ENCODE measurements around the gene HHIPL1. TPM values are rescaled to one million over a fixed set of nuclear protein-coding genes. Genes with fewer than 3 reads are reported as not detected.

HHIPL1 gene
- total RNA-seq, result under 1 TPM; 0.35 to 0.42 TPM
- not detected for polyA plus RNA-seq

DNA sequence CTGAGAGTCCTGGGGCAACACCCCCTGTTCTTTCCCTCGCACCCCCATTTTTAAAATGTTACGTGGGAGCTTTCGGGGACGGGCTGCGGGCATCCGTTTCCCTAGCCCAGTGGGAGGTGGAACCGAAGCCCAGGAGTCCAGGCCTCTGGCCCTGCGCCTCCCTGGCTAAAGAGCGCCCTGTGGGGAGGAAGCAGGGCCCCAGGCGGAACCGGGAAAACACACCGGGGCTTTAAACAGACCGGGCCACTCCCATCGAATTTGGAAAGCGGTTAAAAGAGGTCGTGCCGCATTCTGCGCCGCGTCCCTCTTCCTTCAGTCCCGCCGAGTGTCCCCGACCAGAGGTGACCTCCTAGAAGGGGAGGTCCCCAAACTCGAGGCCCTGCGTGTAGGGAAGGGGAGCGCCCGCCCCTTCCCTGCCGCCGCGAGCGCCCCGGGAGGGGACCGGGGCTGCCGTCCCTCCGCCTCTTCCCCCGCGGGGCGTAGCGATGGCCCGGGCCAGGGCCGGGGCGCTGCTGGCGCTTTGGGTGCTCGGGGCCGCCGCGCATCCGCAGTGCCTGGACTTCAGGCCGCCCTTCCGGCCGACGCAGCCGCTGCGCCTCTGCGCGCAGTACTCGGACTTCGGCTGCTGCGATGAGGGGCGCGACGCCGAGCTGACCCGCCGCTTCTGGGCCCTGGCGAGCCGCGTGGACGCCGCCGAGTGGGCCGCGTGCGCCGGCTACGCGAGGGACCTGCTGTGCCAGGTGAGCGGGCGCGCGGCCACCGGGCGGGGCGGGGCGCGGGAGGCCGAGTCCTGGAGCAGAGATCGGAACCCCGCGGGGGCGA is at the start of gene HHIPL1:
HHIPL1 (plus strand) TSS at position 407 of the 822 bp plus-strand sequence; CDS start at position 486, 79 bp downstream.
- POLR2A ChIA-PET (ENCODE audit: partially characterized antibody), result no interaction called here
- DNase-seq, result no peak
- Histone ChIP-seq H3K9me3 (ENCODE audit: control insufficient read depth in 1 of 2, low read length in 2 of 2) (no peaks in the 10 kb centered on the region), H3K4me3 (ENCODE audit: low read length in 2 of 2) (no peak within 1 kb of the TSS), H3K4me1 (ENCODE audit: insufficient read depth, low read length) (no peaks in the 10 kb centered on the region), H3K27me3 (ENCODE audit: insufficient read depth, low read length) (peaks cover 5% of the 10 kb centered on the region), H3K36me3 (ENCODE audit: insufficient read depth, low read length) (no peaks in the 10 kb centered on the region), H3K27ac (ENCODE audit: low read depth, low read length) (no peak within 1 kb of the TSS)
- intact Hi-C loops (cut with micrococcal nuclease), result no loop called here
- CTCF ChIA-PET (ENCODE audit: partially characterized antibody), result no interaction called here
- peaks cover 12 to 22% of the 10 kb centered on the region in 2 donors for H3K27me3 Mint-ChIP-seq
- H3K36me3 Mint-ChIP-seq, result no peaks in the 10 kb centered on the region
- H3K9me3 Mint-ChIP-seq, result no peaks in the 10 kb centered on the region
- H3K27ac Mint-ChIP-seq, result no peak within 1 kb of the TSS
- H3K4me1 Mint-ChIP-seq, result peaks cover 0 to 5% (median 2%) of the 10 kb centered on the region in 4 donors
- peak within 1 kb of the TSS in 5 of 8 donors; percentile 30 to 64 (median 50) for H3K4me3 Mint-ChIP-seq

- no peaks in the 10 kb centered on the region for H3K27me3 ChIP-seq (ENCODE audit: insufficient read depth, low read length)
- intact Hi-C loops (cut with micrococcal nuclease), result no loop called here
Measured at GRCh38 chr14:99595524-99595923, 49.4 kb upstream of the HHIPL1 start.

GRCh38 chr14:99596071-99596627 is 48.8 kb upstream of the HHIPL1 start:
- Mint-ChIP-seq H3K27ac (peak overlapping the region in 6 of 7 donors; percentile 13 to 75 (median 66)), H3K36me3 (no peaks in the 10 kb centered on the region), H3K4me3 (peak overlapping the region in 5 of 8 donors; percentile 8 to 79 (median 38)), H3K27me3 (no peaks in the 10 kb centered on the region), H3K9me3 (no peaks in the 10 kb centered on the region), H3K4me1 (peaks cover 15 to 52% (median 30%) of the 10 kb centered on the region in 4 donors)
- H3K27me3 ChIP-seq (ENCODE audit: insufficient read depth, low read length), result no peaks in the 10 kb centered on the region
- H3K9me3 ChIP-seq (ENCODE audit: control insufficient read depth in 1 of 2, low read length in 2 of 2), result no peaks in the 10 kb centered on the region
- CTCF ChIA-PET (ENCODE audit: partially characterized antibody), result no interaction called here
- intact Hi-C loops (cut with micrococcal nuclease), result no loop called here
- H3K36me3 ChIP-seq (ENCODE audit: insufficient read depth, low read length), result no peaks in the 10 kb centered on the region
- no peak overlapping the region for H3K27ac ChIP-seq (ENCODE audit: low read depth, low read length)
- no peak for DNase-seq
- peaks cover 31% of the 10 kb centered on the region for H3K4me1 ChIP-seq (ENCODE audit: insufficient read depth, low read length)
- POLR2A ChIA-PET (ENCODE audit: partially characterized antibody), result interaction anchor here (2.7 kb wide), 1 partner anchor 8 kb away, joined by 40 read pairs; the partner anchor contains the start of gene CCDC85C
- H3K4me3 ChIP-seq (ENCODE audit: low read length in 2 of 2), result no peak overlapping the region

More at GRCh38 chr14:99595524-99595923, 49.4 kb upstream of the HHIPL1 start:
- H3K9me3 Mint-ChIP-seq, result no peaks in the 10 kb centered on the region
- H3K4me3 ChIP-seq (ENCODE audit: low read length in 2 of 2), result no peak overlapping the region
- peak overlapping the region; percentile 10 for H3K27ac ChIP-seq (ENCODE audit: low read depth, low read length)
- H3K36me3 ChIP-seq (ENCODE audit: insufficient read depth, low read length), result no peaks in the 10 kb centered on the region
- no peaks in the 10 kb centered on the region for H3K36me3 Mint-ChIP-seq
- no peaks in the 10 kb centered on the region for H3K27me3 Mint-ChIP-seq
- peaks cover 25% of the 10 kb centered on the region for H3K4me1 ChIP-seq (ENCODE audit: insufficient read depth, low read length)
- peaks cover 13 to 46% (median 27%) of the 10 kb centered on the region in 4 donors for H3K4me1 Mint-ChIP-seq
- ChIA-PET CTCF (ENCODE audit: partially characterized antibody) (interaction anchor here (0.8 kb wide), 1 partner anchor 8 kb away, joined by 3 read pairs; the partner anchor contains the start of gene CCDC85C), POLR2A (ENCODE audit: partially characterized antibody) (interaction anchor here (1.9 to 2.7 kb wide), 2 partner anchors 9 to 114 kb away, joined by 8 to 40 read pairs; partner anchors contain the start of genes CCDC85C, CCNK and SETD3)
- H3K9me3 ChIP-seq (ENCODE audit: control insufficient read depth in 1 of 2, low read length in 2 of 2), result no peaks in the 10 kb centered on the region
- H3K4me3 Mint-ChIP-seq, result peak overlapping the region; percentile 77 to 92 (median 82)
- no peak for DNase-seq
- peak overlapping the region; percentile 13 to 96 (median 89) for H3K27ac Mint-ChIP-seq

- H3K27ac ChIP-seq (ENCODE audit: low read depth, low read length), result no peak overlapping the region
- ChIA-PET CTCF (ENCODE audit: partially characterized antibody) (no interaction called here), POLR2A (ENCODE audit: partially characterized antibody) (no interaction called here)
- no peaks in the 10 kb centered on the region for H3K9me3 ChIP-seq (ENCODE audit: control insufficient read depth in 1 of 2, low read length in 2 of 2)
- no peak for DNase-seq
- Mint-ChIP-seq H3K9me3 (no peaks in the 10 kb centered on the region), H3K4me3 (no peak overlapping the region), H3K36me3 (no peaks in the 10 kb centered on the region), H3K27ac (peak overlapping the region in 3 of 7 donors; percentile 7 to 75 (median 64)), H3K4me1 (peaks cover 20 to 58% (median 35%) of the 10 kb centered on the region in 4 donors), H3K27me3 (no peaks in the 10 kb centered on the region)
- no peak overlapping the region for H3K4me3 ChIP-seq (ENCODE audit: low read length in 2 of 2)
- H3K27me3 ChIP-seq (ENCODE audit: insufficient read depth, low read length), result no peaks in the 10 kb centered on the region
- intact Hi-C loops (cut with micrococcal nuclease), result no loop called here
- H3K36me3 ChIP-seq (ENCODE audit: insufficient read depth, low read length), result no peaks in the 10 kb centered on the region
- peaks cover 38% of the 10 kb centered on the region for H3K4me1 ChIP-seq (ENCODE audit: insufficient read depth, low read length)
Measured at GRCh38 chr14:99596772-99597171, 48.2 kb upstream of the HHIPL1 start.

DNA sequence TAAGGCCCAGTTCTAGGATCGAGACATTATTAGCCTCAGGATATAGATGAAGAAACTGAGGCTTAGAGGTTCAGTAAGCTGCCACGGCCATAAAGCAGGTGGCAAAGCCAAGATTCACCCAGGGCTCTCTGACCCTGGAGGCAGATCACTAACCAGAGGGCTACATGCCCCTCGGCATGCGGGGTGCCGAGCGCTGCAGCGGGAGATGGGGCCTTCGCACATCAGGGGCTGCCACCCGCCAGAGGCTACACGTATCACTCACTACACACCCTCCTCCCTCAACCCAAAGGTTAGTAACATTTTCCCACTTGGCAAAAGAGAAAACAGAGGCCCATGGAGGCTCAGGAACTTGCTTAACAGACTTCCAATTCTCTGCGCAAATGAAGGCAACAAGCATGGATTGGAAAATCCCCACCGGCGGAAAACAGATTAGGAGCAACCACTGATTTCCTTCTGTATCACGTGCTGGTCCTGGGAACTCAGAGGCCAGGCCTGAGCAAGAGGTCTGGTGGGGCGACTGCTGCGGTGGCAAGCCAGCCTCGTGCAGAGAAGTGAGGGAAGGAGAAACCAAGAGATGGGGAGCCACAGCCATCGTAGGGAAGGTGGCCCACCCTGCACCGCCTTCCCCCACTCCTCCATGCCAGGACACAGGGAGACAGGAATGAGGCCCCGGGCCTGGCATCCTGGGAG is 46.9 kb upstream of the HHIPL1 start:
- Mint-ChIP-seq H3K4me3 (no peak overlapping the region), H3K27me3 (no peaks in the 10 kb centered on the region), H3K27ac (peak overlapping the region in 1 of 7 donors; percentile 68), H3K9me3 (no peaks in the 10 kb centered on the region), H3K4me1 (peaks cover 27 to 61% (median 46%) of the 10 kb centered on the region in 4 donors), H3K36me3 (no peaks in the 10 kb centered on the region)
- POLR2A ChIA-PET (ENCODE audit: partially characterized antibody), result no interaction called here
- DNase-seq, result no peak
- intact Hi-C loops (cut with micrococcal nuclease), result no loop called here
- no peak overlapping the region for H3K4me3 ChIP-seq (ENCODE audit: low read length in 2 of 2)
- no peaks in the 10 kb centered on the region for H3K27me3 ChIP-seq (ENCODE audit: insufficient read depth, low read length)
- H3K9me3 ChIP-seq (ENCODE audit: control insufficient read depth in 1 of 2, low read length in 2 of 2), result no peaks in the 10 kb centered on the region
- CTCF ChIA-PET (ENCODE audit: partially characterized antibody), result no interaction called here
- H3K36me3 ChIP-seq (ENCODE audit: insufficient read depth, low read length), result no peaks in the 10 kb centered on the region
- peaks cover 50% of the 10 kb centered on the region for H3K4me1 ChIP-seq (ENCODE audit: insufficient read depth, low read length)
- H3K27ac ChIP-seq (ENCODE audit: low read depth, low read length), result no peak overlapping the region

DNA sequence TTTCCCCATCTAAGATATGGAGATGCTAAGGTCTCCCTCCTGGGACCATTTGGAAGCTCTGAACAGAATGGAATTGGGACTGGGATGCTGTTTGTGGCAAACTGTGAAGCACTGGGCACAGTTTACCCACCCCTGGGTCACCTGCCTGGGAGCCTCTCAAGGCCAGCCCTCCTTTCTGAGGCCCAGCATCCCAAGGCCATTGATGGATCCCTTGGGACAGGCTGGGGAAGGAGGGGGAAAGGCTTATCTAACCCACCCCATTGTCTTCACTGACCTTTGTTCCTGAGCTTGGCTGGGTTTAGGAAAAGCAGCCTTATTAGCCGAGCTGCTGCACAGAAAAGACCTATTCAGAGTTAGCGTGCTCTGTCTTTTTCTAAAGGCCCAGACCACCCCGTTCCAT is 46.2 kb upstream of the HHIPL1 start:
- H3K27me3 ChIP-seq (ENCODE audit: insufficient read depth, low read length), result no peaks in the 10 kb centered on the region
- intact Hi-C loops (cut with micrococcal nuclease), result no loop called here
- ChIA-PET POLR2A (ENCODE audit: partially characterized antibody) (no interaction called here), CTCF (ENCODE audit: partially characterized antibody) (no interaction called here)
- H3K36me3 ChIP-seq (ENCODE audit: insufficient read depth, low read length), result no peaks in the 10 kb centered on the region
- no peaks in the 10 kb centered on the region for H3K36me3 Mint-ChIP-seq
- H3K9me3 ChIP-seq (ENCODE audit: control insufficient read depth in 1 of 2, low read length in 2 of 2), result no peaks in the 10 kb centered on the region
- peaks cover 51% of the 10 kb centered on the region for H3K4me1 ChIP-seq (ENCODE audit: insufficient read depth, low read length)
- peaks cover 27 to 61% (median 46%) of the 10 kb centered on the region in 4 donors for H3K4me1 Mint-ChIP-seq
- DNase-seq, result no peak
- no peaks in the 10 kb centered on the region for H3K27me3 Mint-ChIP-seq
- no peak overlapping the region for H3K4me3 ChIP-seq (ENCODE audit: low read length in 2 of 2)
- no peak overlapping the region for H3K27ac Mint-ChIP-seq
- H3K27ac ChIP-seq (ENCODE audit: low read depth, low read length), result no peak overlapping the region
- no peak overlapping the region for H3K4me3 Mint-ChIP-seq
- no peaks in the 10 kb centered on the region for H3K9me3 Mint-ChIP-seq

- Mint-ChIP-seq H3K27ac (no peak overlapping the region), H3K4me1 (peaks cover 27 to 61% (median 44%) of the 10 kb centered on the region in 4 donors), H3K27me3 (no peaks in the 10 kb centered on the region), H3K9me3 (no peaks in the 10 kb centered on the region), H3K4me3 (peak overlapping the region in 1 of 8 donors; percentile 12), H3K36me3 (no peaks in the 10 kb centered on the region)
- H3K4me1 ChIP-seq (ENCODE audit: insufficient read depth, low read length), result peaks cover 48% of the 10 kb centered on the region
- ChIA-PET CTCF (ENCODE audit: partially characterized antibody) (no interaction called here), POLR2A (ENCODE audit: partially characterized antibody) (no interaction called here)
- H3K36me3 ChIP-seq (ENCODE audit: insufficient read depth, low read length), result no peaks in the 10 kb centered on the region
- no peak overlapping the region for H3K27ac ChIP-seq (ENCODE audit: low read depth, low read length)
- no peak overlapping the region for H3K4me3 ChIP-seq (ENCODE audit: low read length in 2 of 2)
- intact Hi-C loops (cut with micrococcal nuclease), result no loop called here
- no peak for DNase-seq
- no peaks in the 10 kb centered on the region for H3K9me3 ChIP-seq (ENCODE audit: control insufficient read depth in 1 of 2, low read length in 2 of 2)
- no peaks in the 10 kb centered on the region for H3K27me3 ChIP-seq (ENCODE audit: insufficient read depth, low read length)
Measured at GRCh38 chr14:99599393-99599792, 45.5 kb upstream of the HHIPL1 start.
